Upper lobe of left lung (tissue), 6 donors: ENCODE data around the gene DIRAS1. TPM values are rescaled to one million over a fixed set of nuclear protein-coding genes. Genes with fewer than 3 reads are reported as not detected.

ENCODE experiments used
- ATAC-seq, 2 donors: fragments of 200-7000 bp; cut with Tn5 transposase; one replicate each; pipeline ENCODE4 v1.9.1; 2022; ENCODE audit warnings: mild to moderate bottlenecking in 2 of 2, moderate library complexity in 2 of 2; ENCODE audit not compliant: low FRiP score in 2 of 2
- DNase-seq, 2 donors: peaks; one replicate each; pipeline ENCODE4 v3.0.0-alpha.2; 2019 to 2020
- H3K27ac ChIP-seq, 4 donors: fragments of 200-600 bp; sonication (generic); one replicate each; pipeline ENCODE4 v1.5.1; 2016 to 2019
- H3K27me3 ChIP-seq, 4 donors: fragments of 200-600 bp; sonication (generic); one replicate each; pipeline ENCODE4 v1.5.1; 2017 to 2019
- H3K36me3 ChIP-seq, 4 donors: fragments of 200-600 bp; sonication (generic); one replicate each; pipeline ENCODE4 v1.5.1; 2016 to 2019
- H3K4me1 ChIP-seq, 4 donors: fragments of 200-600 bp; sonication (generic); one replicate each; pipeline ENCODE4 v1.5.1; 2018 to 2019
- H3K4me3 ChIP-seq, 4 donors: fragments of 200-600 bp; sonication (generic); one replicate each; pipeline ENCODE4 v1.5.1; 2017 to 2019; ENCODE audit warnings: mild to moderate bottlenecking in 2 of 4, moderate library complexity in 1 of 4
- H3K9me3 ChIP-seq, 4 donors: fragments of 200-600 bp; sonication (generic); one replicate each; pipeline ENCODE4 v1.5.1; 2018 to 2019
- CTCF ChIP-seq, 6 experiments: fragments of 450-650 bp in 4 of 6; fragments of 200-600 bp in 2 of 6; sonication (generic) in 2 of 6; IDR thresholded peaks; one replicate each; pipeline ENCODE4 v1.5.1; 2016 to 2019; ENCODE audit warnings: antibody characterized with exemption in 6 of 6
- EP300 ChIP-seq, 4 donors: sonication (generic); formaldehyde crosslinking; IDR thresholded peaks; one replicate each; pipeline ENCODE4 v1.5.1; 2017; ENCODE audit warnings: antibody characterized with exemption in 4 of 4, control low read depth in 2 of 4
- POLR2A ChIP-seq, 4 donors: fragments of 450-650 bp; IDR thresholded peaks; one replicate each; pipeline ENCODE4 v1.5.1; 2016 to 2017; ENCODE audit warnings: antibody characterized with exemption in 4 of 4, mild to moderate bottlenecking in 2 of 4
- POLR2AphosphoS5 ChIP-seq, 2 donors: sonication (generic); formaldehyde crosslinking; IDR thresholded peaks; one replicate each; pipeline ENCODE4 v1.5.1; 2017; ENCODE audit warnings: antibody characterized with exemption in 2 of 2
- WGBS, 2 donors: methylation state at CpG; one replicate each; pipeline ENCODE4 v1.1.5; 2017 to 2018; 5-methylcytosine and 5-hydroxymethylcytosine counted together
- total RNA-seq, 6 donors: library from RNA; depleted of rRNA in 4 of 6; stranded (reverse); fragments of >200 nt in 4 of 6; gene quantifications; one replicate each; pipeline versions ENCODE4 v1.1.0 to v1.2.1, GENCODE V29; 2016 to 2021
- donor health status: DM: no; HTN: no; CAD: no; lungs with moderate emphysema.
- donor health status: DM: no; HTN: yes; CAD: no; lungs with severe emphysema.

DIRAS1 gene
- total RNA-seq, 6 donors from 2014 or later, result 0.15 to 1.3 (median 0.81) TPM; not detected in 3

DNA sequence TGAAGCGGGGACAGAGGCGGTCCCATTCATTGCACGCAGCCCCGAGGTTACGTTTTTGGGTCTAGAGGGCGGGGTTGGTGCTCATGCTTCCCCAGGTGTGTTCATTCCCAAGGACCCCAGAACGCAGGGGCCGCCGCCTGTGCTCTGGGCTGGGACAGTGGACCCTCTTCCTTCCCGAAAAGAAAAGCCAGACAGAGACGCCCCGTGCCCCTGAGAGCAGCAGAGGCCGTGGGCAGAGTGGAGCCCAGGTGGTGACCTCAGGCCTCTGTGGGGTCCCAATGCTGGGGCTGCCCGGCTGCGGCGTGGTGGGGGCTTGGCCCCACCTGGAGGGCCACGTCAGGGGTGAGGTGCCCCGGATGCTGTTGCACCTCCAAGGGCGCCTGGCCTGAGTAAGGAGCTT, 46.5 kb upstream of the DIRAS1 start:
- WGBS, 2 donors, result 95 to 96% methylated on average over 15 to 19 of the region's 19 CpGs
- no peaks in the 10 kb centered on the region for H3K27me3 ChIP-seq
- no peaks in the 10 kb centered on the region for H3K9me3 ChIP-seq
- ATAC-seq (no peak), DNase-seq (peak in 1 of 2 donors; percentile 75)
- peaks cover 0 to 68% (median 51%) of the 10 kb centered on the region in 4 donors for H3K36me3 ChIP-seq
- H3K27ac ChIP-seq, result no peak overlapping the region
- no peak for TF ChIP-seq POLR2A (IDR thresholded peaks at IDR 0.05)
- no peak for TF ChIP-seq EP300 (IDR thresholded peaks at IDR 0.05)
- no peak for TF ChIP-seq CTCF (IDR thresholded peaks at IDR 0.05)
- no peak for TF ChIP-seq POLR2AphosphoS5 (IDR thresholded peaks at IDR 0.05)
- H3K4me3 ChIP-seq, result no peak overlapping the region
- peaks cover 8 to 32% (median 9%) of the 10 kb centered on the region in 4 donors for H3K4me1 ChIP-seq

DNA sequence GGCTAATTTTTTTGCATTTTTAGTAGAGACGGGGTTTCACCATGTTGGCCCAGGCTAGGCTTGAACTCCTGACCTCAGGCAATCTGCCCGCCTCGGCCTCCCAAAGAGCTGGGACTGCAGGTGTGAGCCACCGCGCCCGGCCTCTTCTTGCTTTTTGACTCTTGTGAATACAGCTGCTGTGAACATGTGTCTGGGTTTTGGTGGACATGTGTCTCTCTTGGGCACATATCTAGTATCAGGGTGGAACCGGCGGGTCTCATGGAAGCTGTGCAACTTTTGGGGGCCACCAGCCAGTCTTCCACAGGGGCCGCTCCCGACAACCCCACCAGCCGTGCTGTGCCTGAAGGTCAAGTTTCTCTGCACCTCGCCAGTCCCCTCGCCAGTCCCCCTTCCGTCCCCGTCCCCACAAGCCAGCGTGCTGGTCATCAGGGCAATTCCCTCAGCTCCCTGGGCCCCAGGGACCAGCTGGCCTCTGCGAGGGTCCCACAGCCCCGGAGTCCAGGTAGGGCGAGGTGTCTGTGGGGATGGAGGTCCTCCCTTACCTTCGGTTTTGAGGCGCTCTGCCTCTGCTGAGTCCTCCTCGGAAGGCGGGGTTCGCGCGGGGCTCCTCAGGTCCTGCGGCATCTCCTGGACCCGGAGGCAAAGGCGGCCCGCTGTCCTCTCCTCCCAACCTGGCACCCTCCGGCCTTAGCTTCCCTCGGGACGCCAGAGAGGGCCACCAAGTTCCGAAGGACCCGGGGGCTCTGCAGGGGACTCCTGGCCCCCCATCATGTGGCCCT, 45.6 kb upstream of the DIRAS1 start:
- H3K4me3 ChIP-seq, result no peak overlapping the region
- no peak for TF ChIP-seq EP300 (IDR thresholded peaks at IDR 0.05)
- no peak for TF ChIP-seq CTCF (IDR thresholded peaks at IDR 0.05)
- TF ChIP-seq POLR2A (IDR thresholded peaks at IDR 0.05), result no peak
- no peak for TF ChIP-seq POLR2AphosphoS5 (IDR thresholded peaks at IDR 0.05)
- H3K27me3 ChIP-seq, result no peaks in the 10 kb centered on the region
- H3K9me3 ChIP-seq, result no peaks in the 10 kb centered on the region
- DNase-seq (peak in 1 of 2 donors; percentile 76), ATAC-seq (no peak)
- peaks cover 8 to 24% (median 9%) of the 10 kb centered on the region in 4 donors for H3K4me1 ChIP-seq
- peaks cover 0 to 77% (median 60%) of the 10 kb centered on the region in 4 donors for H3K36me3 ChIP-seq
- H3K27ac ChIP-seq, result no peak overlapping the region
- 94 to 97% methylated on average over 13 to 32 of the region's 35 CpGs for WGBS, 2 donors

DNA sequence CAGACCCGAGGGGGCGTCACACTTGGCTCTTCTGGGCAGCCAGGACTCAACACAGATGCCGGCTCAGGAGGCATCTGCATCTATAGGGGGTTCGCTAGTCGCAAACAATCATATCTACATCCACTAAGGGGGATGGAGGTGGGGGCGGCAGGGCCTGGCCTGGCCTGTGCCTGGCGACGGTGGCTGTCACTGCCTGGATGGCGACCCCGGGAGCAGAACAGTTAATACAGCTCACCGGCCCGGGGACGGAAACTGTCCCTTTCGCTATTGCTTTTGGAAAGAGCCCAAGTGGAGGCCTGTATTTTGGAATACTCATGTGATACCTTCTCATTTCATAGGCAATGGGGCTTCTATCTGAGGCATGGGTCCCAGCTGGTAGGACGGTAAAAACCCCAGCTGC, 44.2 kb upstream of the DIRAS1 start:
- Histone ChIP-seq H3K27ac (no peak overlapping the region), H3K36me3 (peaks cover 0 to 88% (median 73%) of the 10 kb centered on the region in 4 donors), H3K9me3 (no peaks in the 10 kb centered on the region), H3K4me1 (peaks cover 2 to 13% (median 4%) of the 10 kb centered on the region in 4 donors), H3K27me3 (no peaks in the 10 kb centered on the region), H3K4me3 (no peak overlapping the region)
- ATAC-seq (no peak), DNase-seq (no peak)
- WGBS, 2 donors, result 93 to 95% methylated on average over 13 to 14 of the region's 15 CpGs
- TF ChIP-seq EP300 (IDR thresholded peaks at IDR 0.05) (no peak), CTCF (IDR thresholded peaks at IDR 0.05) (no peak), POLR2AphosphoS5 (IDR thresholded peaks at IDR 0.05) (no peak), POLR2A (IDR thresholded peaks at IDR 0.05) (no peak)

- no peaks in the 10 kb centered on the region for H3K27me3 ChIP-seq
- H3K36me3 ChIP-seq, result peaks cover 0 to 90% (median 74%) of the 10 kb centered on the region in 4 donors
- H3K4me3 ChIP-seq, result no peak overlapping the region
- H3K9me3 ChIP-seq, result no peaks in the 10 kb centered on the region
- 93 to 98% methylated on average over 21 of the region's 21 CpGs for WGBS, 2 donors
- ATAC-seq (no peak), DNase-seq (no peak)
- TF ChIP-seq POLR2A (IDR thresholded peaks at IDR 0.05) (no peak), CTCF (IDR thresholded peaks at IDR 0.05) (no peak), POLR2AphosphoS5 (IDR thresholded peaks at IDR 0.05) (no peak), EP300 (IDR thresholded peaks at IDR 0.05) (no peak)
- H3K4me1 ChIP-seq, result peaks cover 0 to 8% (median under 1%) of the 10 kb centered on the region in 4 donors
- H3K27ac ChIP-seq, result no peak overlapping the region
These were observed 43.8 kb upstream of the DIRAS1 start for GRCh38 chr19:2764945-2765344.
